Erythroblast (primary cell): ENCODE measurements around the gene POLA2.

Experiments
- GATA1 ChIP-seq: IDR thresholded peaks from 2 replicates; pipeline ENCODE4 v1.6.1; 2011; ENCODE audit warnings: low read depth, mild to moderate bottlenecking, control low read depth, low read length, moderate library complexity
- POLR2A ChIP-seq: IDR thresholded peaks from 2 replicates; pipeline ENCODE4 v1.6.1; 2011; ENCODE audit warnings: mild to moderate bottlenecking, low read length

DNA sequence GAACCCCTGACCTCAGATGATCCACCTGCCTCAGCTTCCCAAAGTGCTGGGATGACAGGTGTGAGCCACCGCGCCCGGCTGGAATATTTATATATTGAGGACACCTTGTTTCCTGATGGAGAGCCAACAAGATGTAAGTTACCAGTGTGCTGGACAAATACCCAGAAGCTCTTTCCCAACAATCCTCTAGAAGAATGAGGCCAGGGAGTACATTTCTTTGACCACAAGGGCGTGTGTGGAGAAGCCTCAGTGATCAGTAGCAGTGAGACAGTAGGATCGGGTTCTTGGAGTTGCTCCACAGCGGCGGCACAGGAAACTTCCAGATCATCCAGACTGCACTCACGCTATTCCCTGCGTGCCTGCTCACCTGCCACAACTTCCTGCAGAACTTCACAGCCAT lies 10.3 kb upstream of the POLA2 start:
- TF ChIP-seq POLR2A (no peak), GATA1 (no peak)
